Lower leg skin (tissue), 4 donors: ENCODE results near the gene SYT2. TPM values are rescaled to one million over a fixed set of nuclear protein-coding genes. Genes with fewer than 3 reads are reported as not detected.

ENCODE experiments used
- DNase-seq, 2 donors: peaks; one replicate each; pipeline ENCODE4 v3.0.0-alpha.2; 2019; ENCODE audit warnings: low spot score in 2 of 2
- H3K4me3 ChIP-seq: fragments of 200-600 bp; sonication (generic); 2 replicates; pipeline ENCODE4 v1.5.1; 2017; ENCODE audit warnings: mild to moderate bottlenecking, low read depth; ENCODE audit not compliant: poor library complexity, severe bottlenecking
- POLR2A ChIP-seq, 2 donors: fragments of 450-650 bp; IDR thresholded peaks; one replicate each; pipeline ENCODE4 v1.6.1; 2016 to 2017; ENCODE audit warnings: antibody characterized with exemption in 2 of 2, mild to moderate bottlenecking in 1 of 2, moderate library complexity in 1 of 2
- WGBS, 2 donors: methylation state at CpG; one replicate each; pipeline ENCODE4 v1.1.5; 2018; 5-methylcytosine and 5-hydroxymethylcytosine counted together
- intact Hi-C: fragments of 100-400 bp; cut with DNase I; formaldehyde crosslinking; loops from one replicate; pipeline ENCODE4 v1.15.0; 2023; ENCODE audit warnings: low total_unique reads
- total RNA-seq, 4 donors: library from RNA; depleted of rRNA; stranded (reverse); fragments of >200 nt; gene quantifications; one replicate each; pipeline ENCODE4 v1.1.0, GENCODE V29; 2016
- TF ChIP-seq, protein P1 (sequence below), 3 donors: fragments of 450-650 bp; IDR thresholded peaks; one replicate each; pipeline ENCODE4 v1.5.1; 2016; ENCODE audit warnings: antibody characterized with exemption in 3 of 3, mild to moderate bottlenecking in 3 of 3, moderate library complexity in 2 of 3

The SYT2 gene
- total RNA-seq, 4 donors from 2014 or later: not detected

- intact Hi-C loops: no loop called here
- DNase-seq: no peak
- TF ChIP-seq, protein P1, sequence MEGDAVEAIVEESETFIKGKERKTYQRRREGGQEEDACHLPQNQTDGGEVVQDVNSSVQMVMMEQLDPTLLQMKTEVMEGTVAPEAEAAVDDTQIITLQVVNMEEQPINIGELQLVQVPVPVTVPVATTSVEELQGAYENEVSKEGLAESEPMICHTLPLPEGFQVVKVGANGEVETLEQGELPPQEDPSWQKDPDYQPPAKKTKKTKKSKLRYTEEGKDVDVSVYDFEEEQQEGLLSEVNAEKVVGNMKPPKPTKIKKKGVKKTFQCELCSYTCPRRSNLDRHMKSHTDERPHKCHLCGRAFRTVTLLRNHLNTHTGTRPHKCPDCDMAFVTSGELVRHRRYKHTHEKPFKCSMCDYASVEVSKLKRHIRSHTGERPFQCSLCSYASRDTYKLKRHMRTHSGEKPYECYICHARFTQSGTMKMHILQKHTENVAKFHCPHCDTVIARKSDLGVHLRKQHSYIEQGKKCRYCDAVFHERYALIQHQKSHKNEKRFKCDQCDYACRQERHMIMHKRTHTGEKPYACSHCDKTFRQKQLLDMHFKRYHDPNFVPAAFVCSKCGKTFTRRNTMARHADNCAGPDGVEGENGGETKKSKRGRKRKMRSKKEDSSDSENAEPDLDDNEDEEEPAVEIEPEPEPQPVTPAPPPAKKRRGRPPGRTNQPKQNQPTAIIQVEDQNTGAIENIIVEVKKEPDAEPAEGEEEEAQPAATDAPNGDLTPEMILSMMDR (IDR thresholded peaks at IDR 0.05): no peak
- TF ChIP-seq POLR2A (IDR thresholded peaks at IDR 0.05): no peak
These were observed 140.6 kb downstream of the SYT2 start for GRCh38 chr1:202569393-202570322.

DNA sequence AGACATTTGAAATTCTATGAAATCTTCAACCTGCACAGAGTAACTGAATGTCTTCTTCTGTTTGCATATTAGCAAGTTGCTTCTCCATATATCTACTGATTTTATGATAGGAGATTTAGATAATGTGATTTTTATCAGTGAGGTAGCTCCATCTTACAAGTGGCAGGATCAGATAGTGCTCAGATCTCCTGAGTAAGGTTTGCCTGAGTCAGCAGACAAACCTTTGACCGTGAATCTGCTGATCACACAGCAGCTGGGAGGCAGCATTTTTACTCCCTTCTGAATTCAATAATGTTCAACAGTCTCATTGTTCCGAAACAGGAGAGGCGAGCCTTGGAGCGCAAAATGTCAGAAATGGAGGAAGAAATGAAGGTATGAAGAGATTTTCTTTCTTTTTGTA lies 141.4 kb downstream of the SYT2 start:
- 73% methylated on average over 4 of the region's 4 CpGs for WGBS, 2 donors
- no peak overlapping the region for H3K4me3 ChIP-seq
- no peak for TF ChIP-seq POLR2A (IDR thresholded peaks at IDR 0.05)
- TF ChIP-seq, protein P1 (IDR thresholded peaks at IDR 0.05): no peak
- DNase-seq: no peak
- intact Hi-C loops: no loop called here

More at GRCh38 chr1:202569393-202570322, 140.6 kb downstream of the SYT2 start:
- no peak overlapping the region for H3K4me3 ChIP-seq

DNA sequence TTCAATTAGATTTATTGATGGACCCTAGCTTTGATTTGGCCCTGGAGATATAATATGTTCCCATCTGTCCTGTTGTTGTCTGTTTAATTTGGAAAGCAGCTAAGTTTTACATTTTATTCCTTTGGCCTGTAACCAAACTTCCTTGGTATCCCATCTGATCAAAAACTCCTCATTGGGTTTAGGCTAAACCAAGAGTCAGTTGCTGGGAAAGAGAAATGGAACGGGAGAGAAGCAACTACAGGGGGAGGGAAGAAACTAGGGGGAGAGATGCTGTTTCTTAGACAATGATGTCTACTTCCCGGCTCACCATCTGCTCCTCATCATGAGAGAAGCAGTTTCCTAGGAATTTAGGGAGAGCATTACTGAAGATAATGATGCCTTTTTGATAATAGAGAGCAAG lies 141.8 kb downstream of the SYT2 start:
- intact Hi-C loops: no loop called here
- WGBS, 2 donors: 58 to 59% methylated on average over 2 of the region's 2 CpGs
- DNase-seq: no peak
- no peak for TF ChIP-seq POLR2A (IDR thresholded peaks at IDR 0.05)
- TF ChIP-seq, protein P1 (IDR thresholded peaks at IDR 0.05): no peak
- H3K4me3 ChIP-seq: no peak overlapping the region

DNA sequence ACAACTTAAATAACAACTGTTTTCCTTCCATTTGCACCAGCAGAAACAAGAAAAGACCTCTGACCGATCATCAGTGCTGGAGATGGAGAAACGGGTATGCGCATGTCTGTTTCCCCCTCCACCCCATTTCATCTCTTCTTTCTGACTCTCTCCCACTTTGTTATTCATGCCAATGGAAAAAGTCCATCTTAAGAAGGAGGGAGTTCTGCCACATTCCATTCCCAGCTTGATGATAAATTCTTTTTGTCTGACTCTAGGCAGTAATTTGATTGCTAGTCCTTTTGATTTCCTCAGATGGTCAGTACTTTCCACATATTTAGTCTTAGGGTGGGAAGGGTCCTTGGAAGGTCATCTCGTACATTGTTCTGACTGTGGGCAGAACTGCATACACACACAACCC lies 142.5 kb downstream of the SYT2 start:
- DNase-seq: no peak
- intact Hi-C loops: no loop called here
- 57 to 66% methylated on average over 4 of the region's 4 CpGs for WGBS, 2 donors
- no peak for TF ChIP-seq POLR2A (IDR thresholded peaks at IDR 0.05)
- TF ChIP-seq, protein P1 (IDR thresholded peaks at IDR 0.05): no peak
- no peak overlapping the region for H3K4me3 ChIP-seq

GRCh38 chr1:202565890-202566602 lies 144.2 kb downstream of the SYT2 start:
- intact Hi-C loops: no loop called here
- H3K4me3 ChIP-seq: no peak overlapping the region
- WGBS, 2 donors: 66 to 84% methylated on average over 2 of the region's 2 CpGs
- no peak for DNase-seq
- TF ChIP-seq, protein P1 (IDR thresholded peaks at IDR 0.05): no peak
- no peak for TF ChIP-seq POLR2A (IDR thresholded peaks at IDR 0.05)
